ENCODE results near the gene USP47.

- TF ChIP-seq CTCF (IDR thresholded peaks at IDR 0.05) (no peak), EZH2 (IDR thresholded peaks at IDR 0.05; ENCODE audit: borderline replicate concordance, insufficient read depth, low read depth, low read length, poor library complexity, severe bottlenecking) (no peak)
These were observed 140.7 kb downstream of the USP47 start for GRCh38 chr11:11982461-11982860.
